Peyer's patch (tissue), 4 donors: ENCODE results near the gene CENPC.

Source experiments
- CTCF ChIP-seq, 6 experiments: fragments of 450-650 bp in 4 of 6; fragments of 200-600 bp in 2 of 6; sonication (generic) in 1 of 6; IDR thresholded peaks; one replicate each; pipeline ENCODE4 v1.5.1; 2017 to 2019; ENCODE audit warnings: antibody characterized with exemption in 6 of 6, mild to moderate bottlenecking in 3 of 6, moderate library complexity in 1 of 6
- POLR2A ChIP-seq, 2 donors: fragments of 450-650 bp; IDR thresholded peaks; one replicate each; pipeline ENCODE4 v1.5.1; 2017; ENCODE audit warnings: antibody characterized with exemption in 2 of 2, mild to moderate bottlenecking in 2 of 2, moderate library complexity in 2 of 2

GRCh38 chr4:67428819-67429218, 116.5 kb downstream of the CENPC start:
- TF ChIP-seq CTCF (IDR thresholded peaks at IDR 0.05) (no peak), POLR2A (IDR thresholded peaks at IDR 0.05) (no peak)
